ENCODE results near the gene CCDC157. TPM values are rescaled to one million over a fixed set of nuclear protein-coding genes. Genes with fewer than 3 reads are reported as not detected.

CCDC157 gene
- total RNA-seq, result 1 to 10 TPM; 2.1 to 2.9 TPM

DNA sequence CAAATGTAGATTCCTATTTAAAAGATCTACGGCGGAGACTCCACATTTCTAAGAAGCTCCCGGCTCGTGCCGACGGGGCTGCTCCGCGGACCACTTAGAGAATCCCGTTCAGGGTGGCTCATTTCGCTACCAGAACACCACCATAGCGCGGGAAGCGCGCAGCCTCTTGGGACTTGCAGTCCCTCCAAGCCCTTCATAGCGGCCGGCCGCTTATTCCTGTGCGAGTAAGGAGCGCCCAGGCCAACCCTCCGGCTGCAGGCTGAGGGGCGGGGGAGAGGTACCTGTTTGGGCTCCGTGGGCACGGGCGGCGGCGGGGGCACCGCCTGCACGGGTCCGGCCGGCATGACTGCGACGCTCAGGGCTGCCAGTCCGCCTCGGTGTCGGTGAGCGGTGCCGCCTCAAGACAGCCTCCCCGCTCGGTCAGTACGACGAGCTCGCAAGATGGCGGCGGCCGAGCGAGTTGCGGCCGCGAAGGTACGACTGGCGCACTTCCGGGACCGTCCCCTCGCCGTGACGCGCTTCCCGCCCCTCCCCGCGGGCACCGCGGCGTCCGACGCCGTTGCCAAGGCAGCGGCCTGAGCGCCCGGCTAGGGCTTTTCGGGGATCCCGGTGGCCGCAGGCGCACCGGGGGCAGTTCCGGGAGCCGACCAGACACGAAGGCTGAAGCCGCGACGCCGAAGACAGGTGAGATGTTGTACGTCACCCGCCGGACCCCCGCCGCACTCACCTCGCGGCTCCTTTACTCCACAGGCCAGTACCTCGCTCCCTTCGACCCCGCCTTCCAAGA, at the start of gene CCDC157, which contains the start of gene SF3A1:
CCDC157 (plus strand) TSS at position 559 of the 787 bp plus-strand sequence. CDS start 8,994 bp downstream, outside the sequence.
SF3A1 (minus strand) TSS at position 446 of the 787 bp plus-strand sequence; CDS start at position 344, 102 bp downstream.
- H3K4me1 Mint-ChIP-seq (ENCODE audit: low read depth), result peaks cover 48% of the 10 kb centered on the region
- H3K9me3 Mint-ChIP-seq, result no peaks in the 10 kb centered on the region
- H3K27me3 Mint-ChIP-seq, result no peaks in the 10 kb centered on the region
- CTCF ChIA-PET, result interaction anchor here (0.6 to 1.8 kb wide), 7 partner anchors 30 to 101 kb away, joined by 3 to 21 read pairs (median 4); partner anchors contain the start of genes RNF215 and TBC1D10A
- intact Hi-C loops (cut with micrococcal nuclease), result loop anchor here (1.0 to 2.0 kb wide), 4 partner anchors 9 to 68 kb away; partner anchors contain the start of genes CASTOR1 and TBC1D10A
- DNase-seq, result peak; percentile 91
- peak within 1 kb of the TSS; percentile 85 for H3K27ac Mint-ChIP-seq
- POLR2A ChIA-PET, result interaction anchor here (0.6 to 1.8 kb wide), 17 partner anchors 9 to 90 kb away, joined by 3 to 11 read pairs (median 3); partner anchors contain the start of genes CASTOR1, OSM, SEC14L2 and TBC1D10A
- peak within 1 kb of the TSS; percentile 93 for H3K4me3 Mint-ChIP-seq
- H3K36me3 Mint-ChIP-seq, result peaks cover 25% of the 10 kb centered on the region

DNA sequence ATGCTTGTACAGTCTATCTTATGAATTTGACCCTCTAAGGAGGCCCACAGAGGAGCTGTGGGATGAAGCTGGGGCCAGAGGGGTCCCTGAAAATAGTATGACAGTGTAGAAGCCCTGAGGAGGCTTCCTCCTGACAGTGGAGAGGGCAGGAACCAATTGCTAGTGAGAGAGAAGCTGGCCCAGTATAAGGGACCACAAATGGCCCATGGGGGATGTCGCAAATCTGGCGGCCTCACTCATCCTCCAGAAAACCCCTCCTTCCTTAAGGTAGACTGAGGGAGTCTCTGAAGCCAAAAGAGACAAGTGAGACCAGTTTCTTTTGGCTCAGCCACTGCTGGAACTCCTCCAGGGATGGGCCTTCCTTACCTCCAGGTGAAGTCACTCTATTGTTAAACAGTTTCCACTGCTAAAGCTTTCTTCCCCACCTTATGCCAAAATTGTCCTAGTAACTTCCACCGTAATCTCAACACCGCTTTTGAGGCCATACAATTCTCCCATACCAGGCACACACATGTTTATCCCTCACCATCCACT, 49.7 kb upstream of the CCDC157 start:
- Mint-ChIP-seq H3K36me3 (peaks cover 3% of the 10 kb centered on the region), H3K9me3 (no peaks in the 10 kb centered on the region), H3K4me1 (ENCODE audit: low read depth) (peaks cover 96% of the 10 kb centered on the region), H3K27ac (peak overlapping the region; percentile 98), H3K4me3 (no peak overlapping the region), H3K27me3 (no peaks in the 10 kb centered on the region)
- ChIA-PET CTCF (interaction anchor here (2.3 to 3.2 kb wide), 2 partner anchors 19 kb away, joined by 6 to 17 read pairs; partner anchors contain the start of gene TBC1D10A), POLR2A (interaction anchor here (1.1 to 2.0 kb wide), 3 partner anchors 20 to 49 kb away, joined by 3 to 6 read pairs (median 3); partner anchors contain the start of gene TBC1D10A)
- intact Hi-C loops (cut with micrococcal nuclease), result loop anchor here (2.0 kb wide), 2 partner anchors 20 to 40 kb away; partner anchors contain the start of gene TBC1D10A
- no peak for DNase-seq

DNA sequence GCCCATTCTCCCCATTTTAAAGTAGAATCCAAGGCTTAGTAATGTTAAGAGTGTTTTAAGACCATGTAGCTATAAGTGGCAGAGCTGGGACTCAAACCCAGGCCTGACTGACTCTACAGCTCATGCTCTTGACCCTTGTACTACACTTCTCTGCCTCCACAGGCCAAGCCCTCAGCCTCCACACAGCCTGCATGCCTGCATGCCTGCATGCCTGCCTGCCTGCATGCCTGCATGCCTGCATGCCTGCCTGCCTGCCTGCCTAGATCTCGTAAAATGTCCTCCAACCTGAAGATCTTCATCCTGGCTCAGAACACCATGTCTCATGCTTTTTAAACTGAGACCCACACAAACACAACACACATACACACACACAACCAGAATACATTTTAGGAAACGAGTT, 48.7 kb upstream of the CCDC157 start:
- ChIA-PET CTCF (interaction anchor here (3.2 kb wide), 1 partner anchor 20 kb away, joined by 17 read pairs; no protein-coding TSS in a partner anchor), POLR2A (interaction anchor here (1.0 to 2.5 kb wide), 5 partner anchors 15 to 116 kb away, joined by 3 to 8 read pairs (median 4); partner anchors contain the start of gene TBC1D10A)
- no peaks in the 10 kb centered on the region for H3K9me3 Mint-ChIP-seq
- no peaks in the 10 kb centered on the region for H3K27me3 Mint-ChIP-seq
- peaks cover 4% of the 10 kb centered on the region for H3K36me3 Mint-ChIP-seq
- intact Hi-C loops (cut with micrococcal nuclease), result no loop called here
- peaks cover 96% of the 10 kb centered on the region for H3K4me1 Mint-ChIP-seq (ENCODE audit: low read depth)
- no peak for DNase-seq
- H3K27ac Mint-ChIP-seq, result peak overlapping the region; percentile 98
- no peak overlapping the region for H3K4me3 Mint-ChIP-seq

DNA sequence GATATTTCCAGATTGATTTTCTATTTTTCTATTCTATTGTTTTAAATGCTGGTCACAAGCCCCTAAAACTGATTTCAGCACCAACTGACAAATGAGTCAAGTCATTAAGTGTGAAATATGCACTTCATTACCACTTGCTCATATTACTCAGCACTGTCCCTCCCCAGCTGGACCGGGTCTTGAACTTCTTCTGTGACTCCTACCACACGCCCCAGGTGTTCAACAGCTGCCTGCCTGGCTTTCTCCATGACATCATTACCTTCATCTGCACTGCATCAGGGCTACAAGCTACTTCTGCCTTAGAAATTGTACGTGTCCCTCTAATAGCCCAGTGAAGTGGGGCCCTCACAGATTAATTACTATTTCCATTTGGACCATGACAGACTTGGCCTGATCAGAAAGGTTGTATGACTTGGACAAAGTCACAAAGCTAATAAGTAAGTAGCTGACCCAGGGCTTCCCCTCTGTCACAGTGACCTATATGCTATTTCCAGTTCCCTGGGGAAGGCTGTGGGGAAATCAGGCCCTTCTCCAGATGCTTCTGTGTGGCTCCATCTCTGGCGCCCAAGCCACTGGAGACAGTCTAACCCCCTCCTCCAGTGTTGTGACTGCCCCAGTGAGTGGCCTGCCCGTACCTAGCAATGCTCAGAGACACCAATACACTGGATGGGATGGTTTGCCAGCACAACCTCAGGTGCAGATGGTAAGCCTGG, 48.1 kb upstream of the CCDC157 start:
- CTCF ChIA-PET, result interaction anchor here (3.2 kb wide), 1 partner anchor 21 kb away, joined by 17 read pairs; no protein-coding TSS in a partner anchor
- Mint-ChIP-seq H3K27me3 (no peaks in the 10 kb centered on the region), H3K9me3 (no peaks in the 10 kb centered on the region), H3K4me1 (ENCODE audit: low read depth) (peaks cover 94% of the 10 kb centered on the region), H3K4me3 (no peak overlapping the region), H3K36me3 (peaks cover 3% of the 10 kb centered on the region), H3K27ac (peak overlapping the region; percentile 98)
- intact Hi-C loops (cut with micrococcal nuclease), result no loop called here
- peak; percentile 58 for DNase-seq
- POLR2A ChIA-PET, result interaction anchor here (1.0 to 2.5 kb wide), 5 partner anchors 14 to 116 kb away, joined by 3 to 8 read pairs (median 4); partner anchors contain the start of gene TBC1D10A

DNA sequence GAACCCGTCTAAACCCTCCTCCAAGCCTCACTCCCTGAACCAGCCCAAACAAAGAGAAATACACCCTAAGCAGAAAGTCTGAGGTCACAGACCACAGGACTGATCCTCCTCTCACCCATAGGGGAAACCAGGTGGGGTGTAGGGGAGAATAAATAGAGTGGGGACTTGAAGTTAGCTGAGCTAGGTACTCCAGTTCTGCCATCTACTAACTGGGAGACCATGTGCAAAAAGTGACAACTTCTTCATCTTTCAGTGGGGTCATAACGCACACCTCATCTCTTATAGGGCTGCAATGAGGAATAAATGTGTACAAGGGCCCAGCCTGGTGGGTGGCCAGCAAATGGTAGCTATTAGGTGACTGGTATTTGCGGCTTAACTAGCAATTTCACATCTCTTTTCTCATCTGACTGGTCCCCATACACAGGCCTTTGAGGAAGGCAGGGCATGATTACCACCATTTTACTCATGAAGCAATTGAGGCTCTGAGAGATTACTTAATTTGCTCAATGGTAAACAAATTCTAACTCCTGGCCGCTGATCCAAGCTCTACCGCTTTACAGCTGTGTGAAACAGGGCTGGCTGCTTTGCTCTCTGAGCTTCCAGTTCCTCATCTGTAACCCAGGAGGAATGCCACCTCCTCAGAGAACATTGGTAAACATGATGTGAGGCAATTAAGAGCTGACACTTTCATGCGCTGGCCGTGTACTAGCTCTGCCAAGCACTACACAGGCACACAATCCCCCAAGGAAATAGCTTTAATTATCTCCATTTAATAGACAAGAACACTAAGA, 46.7 kb upstream of the CCDC157 start:
- Mint-ChIP-seq H3K4me3 (no peak overlapping the region), H3K27me3 (no peaks in the 10 kb centered on the region), H3K27ac (peak overlapping the region; percentile 98), H3K36me3 (peaks cover 3% of the 10 kb centered on the region), H3K4me1 (ENCODE audit: low read depth) (peaks cover 94% of the 10 kb centered on the region), H3K9me3 (no peaks in the 10 kb centered on the region)
- intact Hi-C loops (cut with micrococcal nuclease), result loop anchor here (1.0 kb wide), 1 partner anchor 23 kb away; no protein-coding TSS in a partner anchor
- no peak for DNase-seq
- CTCF ChIA-PET, result interaction anchor here (1.4 to 1.6 kb wide), 2 partner anchors 22 to 78 kb away, joined by 7 read pairs; partner anchors contain the start of gene RNF215
- POLR2A ChIA-PET, result interaction anchor here (1.1 to 2.5 kb wide), 2 partner anchors 14 to 17 kb away, joined by 3 to 8 read pairs; partner anchors contain the start of gene TBC1D10A

DNA sequence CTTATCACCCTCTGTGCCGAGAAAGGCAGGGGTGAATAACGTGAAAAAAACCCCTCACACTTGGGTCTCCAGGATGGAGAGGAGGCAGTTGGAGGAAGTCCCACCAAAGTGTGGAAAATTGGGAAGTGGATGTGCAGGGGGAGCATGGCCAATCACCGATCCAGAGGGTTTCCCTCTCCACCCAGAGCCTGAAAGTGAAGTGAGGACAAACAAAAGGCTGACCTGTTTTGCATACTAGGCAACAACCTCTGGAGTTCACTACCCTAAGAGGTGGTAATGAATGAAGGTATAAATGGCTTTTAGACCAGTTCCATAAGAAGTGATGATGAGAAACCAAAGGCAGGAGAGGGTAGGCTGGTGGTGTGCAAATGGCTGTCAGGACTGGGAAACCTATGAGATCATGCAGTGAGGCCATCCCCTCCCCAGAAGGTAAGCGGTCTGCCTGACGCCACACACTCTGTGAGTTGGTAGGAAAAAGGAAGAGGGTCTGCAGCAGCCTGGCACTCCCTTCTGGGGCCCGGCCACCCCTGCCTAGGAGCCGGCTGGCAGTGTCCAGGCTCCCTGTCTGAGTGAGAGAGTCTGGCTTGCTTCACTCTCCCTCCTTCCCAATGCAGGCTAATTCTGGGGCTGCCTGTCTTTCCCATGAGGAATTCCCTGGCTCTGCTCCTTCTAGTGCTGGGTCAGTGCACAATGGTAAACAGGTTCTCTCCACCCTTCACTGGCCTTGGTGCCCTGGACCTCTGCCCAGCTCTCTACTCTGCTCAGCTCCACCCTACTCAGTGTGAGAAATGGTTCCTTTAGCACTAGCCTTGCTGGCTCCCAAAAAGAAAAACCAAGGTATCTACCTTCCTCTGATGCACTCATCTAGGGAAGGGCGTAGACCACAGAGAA, 45.7 kb upstream of the CCDC157 start:
- Mint-ChIP-seq H3K27me3 (no peaks in the 10 kb centered on the region), H3K4me3 (no peak overlapping the region), H3K9me3 (no peaks in the 10 kb centered on the region), H3K27ac (peak overlapping the region; percentile 98), H3K36me3 (peaks cover 5% of the 10 kb centered on the region), H3K4me1 (ENCODE audit: low read depth) (peaks cover 94% of the 10 kb centered on the region)
- ChIA-PET CTCF (interaction anchor here (0.9 to 1.6 kb wide), 4 partner anchors 23 to 77 kb away, joined by 3 to 7 read pairs (median 5); partner anchors contain the start of gene RNF215), POLR2A (interaction anchor here (1.1 kb wide), 1 partner anchor 13 kb away, joined by 3 read pairs; no protein-coding TSS in a partner anchor)
- no peak for DNase-seq
- intact Hi-C loops (cut with micrococcal nuclease), result loop anchor here (1.0 kb wide), 1 partner anchor 22 kb away; no protein-coding TSS in a partner anchor

DNA sequence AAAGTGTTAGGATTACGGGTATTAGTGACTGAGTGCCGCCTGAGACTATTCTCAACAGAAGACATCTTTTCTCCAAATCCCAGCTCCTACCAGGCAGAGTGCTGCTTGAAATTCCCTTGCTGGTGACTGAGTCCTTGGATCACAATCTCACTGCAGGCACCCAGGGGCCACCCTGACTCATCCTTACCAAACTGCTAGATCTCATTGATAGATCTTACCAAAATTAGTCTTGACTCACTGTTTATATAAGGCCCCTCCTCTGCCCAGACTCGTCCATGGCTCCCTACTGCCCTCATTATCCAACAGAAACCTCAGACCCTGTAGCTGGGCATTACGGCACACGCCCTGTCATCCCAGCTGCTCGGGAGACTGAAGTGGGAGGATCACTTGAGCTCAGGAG, 44.8 kb upstream of the CCDC157 start:
- DNase-seq, result peak; percentile 53
- no peaks in the 10 kb centered on the region for H3K27me3 Mint-ChIP-seq
- ChIA-PET POLR2A (no interaction called here), CTCF (interaction anchor here (0.9 to 1.4 kb wide), 3 partner anchors 25 to 75 kb away, joined by 3 to 4 read pairs (median 3); partner anchors contain the start of gene RNF215)
- intact Hi-C loops (cut with micrococcal nuclease), result no loop called here
- H3K4me3 Mint-ChIP-seq, result no peak overlapping the region
- peak overlapping the region; percentile 98 for H3K27ac Mint-ChIP-seq
- H3K36me3 Mint-ChIP-seq, result peaks cover 5% of the 10 kb centered on the region
- no peaks in the 10 kb centered on the region for H3K9me3 Mint-ChIP-seq
- H3K4me1 Mint-ChIP-seq (ENCODE audit: low read depth), result peaks cover 90% of the 10 kb centered on the region

DNA sequence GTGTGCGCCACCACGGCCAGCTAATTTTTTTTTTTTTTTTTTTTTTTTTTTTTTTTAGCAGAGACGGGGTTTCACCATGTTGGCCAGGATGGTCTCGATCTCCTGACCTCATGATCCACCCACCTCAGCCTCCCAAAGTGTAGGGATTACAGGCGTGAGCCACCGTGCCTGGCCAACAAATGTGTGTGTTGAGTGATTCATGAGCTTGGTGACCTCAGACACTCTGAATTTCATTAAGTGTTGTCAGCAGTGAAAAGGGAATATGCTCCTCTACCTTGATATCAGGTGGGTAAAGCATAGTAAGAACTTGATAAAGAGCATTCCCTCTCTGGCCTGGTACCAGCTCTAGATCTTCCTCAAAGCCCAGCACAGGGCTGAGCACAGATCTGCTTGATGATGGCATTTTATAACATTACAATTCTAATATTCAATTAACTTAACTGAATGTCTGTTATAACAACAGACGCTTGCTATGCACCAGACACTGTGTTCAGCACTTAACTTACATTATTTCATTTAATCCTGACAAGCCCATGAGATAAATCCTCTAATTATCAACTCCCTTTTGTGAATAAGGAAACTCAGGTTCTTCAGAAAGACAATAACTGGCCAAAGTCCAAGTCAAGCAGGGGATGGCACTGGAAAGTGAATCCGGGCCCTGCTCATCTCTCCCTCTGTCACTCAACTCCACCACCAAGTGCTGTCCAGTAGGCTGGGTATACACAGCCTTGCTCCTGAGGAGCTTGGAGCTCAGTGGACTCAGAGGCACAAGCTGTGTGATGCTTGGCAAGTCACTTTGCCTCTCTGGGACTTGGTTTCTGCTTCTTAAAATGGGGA, 43.1 kb upstream of the CCDC157 start:
- intact Hi-C loops (cut with micrococcal nuclease), result loop anchor here (1.0 kb wide), 1 partner anchor 7 kb away; no protein-coding TSS in a partner anchor
- CTCF ChIA-PET, result interaction anchor here (0.6 to 4.5 kb wide), 4 partner anchors 26 to 773 kb away, joined by 3 to 28 read pairs (median 5); partner anchors contain the start of genes CASTOR1 and RNF215

DNA sequence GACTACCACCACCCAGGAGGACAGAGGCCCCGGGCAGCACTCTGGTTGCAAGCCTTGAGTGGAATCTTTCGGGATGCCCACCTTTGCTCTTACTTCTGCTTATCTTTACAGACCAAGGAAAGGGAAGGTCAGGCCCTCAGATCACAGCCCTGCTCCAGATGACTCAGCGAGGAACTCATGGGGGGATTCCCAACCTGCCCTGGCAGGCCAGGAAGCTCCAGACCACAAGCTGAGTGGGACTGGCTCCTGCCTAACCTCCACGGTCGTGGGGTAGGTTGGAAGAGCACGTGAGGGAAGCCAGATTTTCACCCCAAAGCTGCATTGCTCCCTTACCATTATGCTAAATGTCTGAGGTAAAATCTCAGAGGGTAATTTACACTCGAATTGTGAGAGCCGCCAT, 41.9 kb upstream of the CCDC157 start:
- peaks cover 93% of the 10 kb centered on the region for H3K4me1 Mint-ChIP-seq (ENCODE audit: low read depth)
- peak overlapping the region; percentile 84 for H3K27ac Mint-ChIP-seq
- CTCF ChIA-PET, result interaction anchor here (1.1 to 4.5 kb wide), 4 partner anchors 9 to 770 kb away, joined by 4 to 28 read pairs (median 8); partner anchors contain the start of genes CASTOR1 and RNF215
- intact Hi-C loops (cut with micrococcal nuclease), result loop anchor here (1.0 kb wide), 1 partner anchor 9 kb away; no protein-coding TSS in a partner anchor
- H3K4me3 Mint-ChIP-seq, result no peak overlapping the region
- H3K27me3 Mint-ChIP-seq, result no peaks in the 10 kb centered on the region
- H3K36me3 Mint-ChIP-seq, result peaks cover 10% of the 10 kb centered on the region
- POLR2A ChIA-PET, result interaction anchor here (0.5 to 0.8 kb wide), 4 partner anchors 9 to 33 kb away, joined by 3 to 4 read pairs (median 3); no protein-coding TSS in a partner anchor
- H3K9me3 Mint-ChIP-seq, result no peaks in the 10 kb centered on the region
- peak; percentile 76 for DNase-seq

More for the DNA sequence above, 43.1 kb upstream of the CCDC157 start:
- Mint-ChIP-seq H3K27me3 (no peaks in the 10 kb centered on the region), H3K27ac (peak overlapping the region; percentile 84), H3K4me3 (no peak overlapping the region), H3K36me3 (peaks cover 7% of the 10 kb centered on the region), H3K4me1 (ENCODE audit: low read depth) (peaks cover 91% of the 10 kb centered on the region), H3K9me3 (no peaks in the 10 kb centered on the region)
- POLR2A ChIA-PET, result interaction anchor here (0.6 to 1.3 kb wide), 4 partner anchors 9 to 113 kb away, joined by 3 to 4 read pairs (median 3); no protein-coding TSS in a partner anchor
- DNase-seq, result peak; percentile 23

Measured in activated CD4-positive, alpha-beta memory T cell treated with anti-CD3 and anti-CD28 coated beads for 36 hours (primary cell).